GM23338 (cell line): Measurements from ENCODE around the gene HIP1. TPM values are rescaled to one million over a fixed set of nuclear protein-coding genes. Genes with fewer than 3 reads are reported as not detected.
"Not testable (repeated sequence)": the region's sequence is repeated elsewhere in the genome, so short reads cannot be mapped to it uniquely, and the experiment has no call there.

Experiments used
- ATAC-seq: fragments of 200-7000 bp; cut with Tn5 transposase; 3 replicates; pipeline ENCODE4 v1.9.1; 2020
- DNase-seq: peaks from one replicate; pipeline ENCODE4 v3.0.0-alpha.2; 2015; ENCODE audit warnings: low spot score
- H2AFZ ChIP-seq: fragments of 200-600 bp; sonication (generic); 2 replicates; pipeline ENCODE4 v1.8.0; 2016; ENCODE audit warnings: antibody characterized with exemption, mild to moderate bottlenecking, moderate library complexity
- H3F3A ChIP-seq: fragments of 200-600 bp; sonication (generic); replicated peaks from 2 replicates; pipeline ENCODE4 v1.8.0; 2017; ENCODE audit warnings: antibody characterized with exemption, mixed run types, low read depth
- H3K27ac ChIP-seq: fragments of 200-600 bp; sonication (generic); 2 replicates; pipeline ENCODE4 v1.6.1; 2016; ENCODE audit warnings: low read depth
- H3K27me3 ChIP-seq: fragments of 200-600 bp; sonication (generic); 2 replicates; pipeline ENCODE4 v1.8.0; 2016; ENCODE audit warnings: mild to moderate bottlenecking, mixed run types, moderate library complexity; ENCODE audit not compliant: insufficient read depth
- H3K36me3 ChIP-seq: fragments of 200-600 bp; sonication (generic); 2 replicates; pipeline ENCODE4 v1.8.0; 2016; ENCODE audit warnings: mild to moderate bottlenecking; ENCODE audit not compliant: insufficient read depth
- H3K4me1 ChIP-seq: fragments of 200-600 bp; sonication (generic); 2 replicates; pipeline ENCODE4 v1.8.0; 2016; ENCODE audit warnings: mild to moderate bottlenecking, moderate library complexity; ENCODE audit not compliant: insufficient read depth
- H3K4me2 ChIP-seq: fragments of 200-600 bp; sonication (generic); 2 replicates; pipeline ENCODE4 v1.7.1; 2017; ENCODE audit warnings: mixed run types
- H3K4me3 ChIP-seq: fragments of 200-600 bp; sonication (generic); 2 replicates; pipeline ENCODE4 v1.6.1; 2016; ENCODE audit warnings: mixed run types
- H3K79me2 ChIP-seq: fragments of 200-600 bp; sonication (generic); replicated peaks from 2 replicates; pipeline ENCODE4 v1.8.0; 2017; ENCODE audit warnings: mild to moderate bottlenecking; ENCODE audit not compliant: insufficient read depth
- H3K9me2 ChIP-seq: fragments of 200-600 bp; sonication (generic); 2 replicates; pipeline ENCODE4 v1.8.0; 2017; ENCODE audit not compliant: insufficient read depth
- H4K20me1 ChIP-seq: fragments of 200-600 bp; sonication (generic); replicated peaks from 2 replicates; pipeline ENCODE4 v1.8.0; 2017; ENCODE audit warnings: mild to moderate bottlenecking; ENCODE audit not compliant: insufficient read depth
- H3K27ac Mint-ChIP-seq: 2 replicates; pipeline ENCODE4 v1.8.0; 2020; ENCODE audit warnings: inconsistent platforms, mild to moderate bottlenecking, moderate library complexity, mixed read lengths
- H3K27me3 Mint-ChIP-seq: 3 replicates; pipeline ENCODE4 v1.8.0; 2022; ENCODE audit warnings: low read depth, mild to moderate bottlenecking, moderate library complexity, mixed read lengths, inconsistent platforms; ENCODE audit not compliant: insufficient read depth, poor library complexity
- H3K36me3 Mint-ChIP-seq: 3 replicates; pipeline ENCODE4 v1.8.0; 2021; ENCODE audit warnings: low read depth, mild to moderate bottlenecking, inconsistent platforms, moderate library complexity, mixed read lengths
- H3K4me1 Mint-ChIP-seq: 3 replicates; pipeline ENCODE4 v1.8.0; 2020; ENCODE audit warnings: mild to moderate bottlenecking, inconsistent platforms, mixed read lengths
- H3K4me3 Mint-ChIP-seq: 3 replicates; pipeline ENCODE4 v1.8.0; 2021; ENCODE audit warnings: moderate library complexity, mild to moderate bottlenecking, inconsistent platforms, mixed read lengths
- H3K9me3 Mint-ChIP-seq: 3 replicates; pipeline ENCODE4 v1.8.0; 2020; ENCODE audit warnings: moderate library complexity, mild to moderate bottlenecking, inconsistent platforms, mixed read lengths
- JUNB ChIP-seq: IDR thresholded peaks from one replicate; pipeline ENCODE4 v1.6.1; 2016; ENCODE audit warnings: antibody characterized with exemption; ENCODE audit not compliant: unreplicated experiment
- POLR2AphosphoS5 ChIP-seq: IDR thresholded peaks from 2 replicates; pipeline ENCODE4 v1.6.1; 2016; ENCODE audit warnings: antibody characterized with exemption, low read depth
- polyA plus RNA-seq: library from polyadenylated mRNA; unstranded; fragments of >200 nt; fragmentation: Nextera tagmentation; extraction: Ambion mirVana; gene quantifications from 2 replicates; pipeline ENCODE4 v1.2.1, GENCODE V29; 2016
- small RNA-seq: library from RNA; depleted of rRNA; stranded (forward); fragments of <200 nt; gene quantifications from one replicate; pipeline ENCODE3, GENCODE V24; 2014; ENCODE audit warnings: low replicate concordance
- total RNA-seq: library from RNA; depleted of rRNA; stranded (reverse); fragments of >200 nt; shearing (Covaris generic); gene quantifications from 2 replicates; pipeline ENCODE4 v1.2.3, GENCODE V29; 2014; rRNA removed
- TF ChIP-seq, protein P1 (sequence below): IDR thresholded peaks from one replicate; pipeline ENCODE4 v1.6.1; 2018; ENCODE audit warnings: antibody characterized with exemption; ENCODE audit not compliant: unreplicated experiment
- TF ChIP-seq, protein P2 (sequence below): IDR thresholded peaks from 2 replicates; pipeline ENCODE4 v1.6.1; 2016; ENCODE audit warnings: antibody characterized with exemption

Gene HIP1
- total and polyA plus RNA-seq, 2 experiments from 2014 or later = 24.9 to 80.8 TPM

DNA sequence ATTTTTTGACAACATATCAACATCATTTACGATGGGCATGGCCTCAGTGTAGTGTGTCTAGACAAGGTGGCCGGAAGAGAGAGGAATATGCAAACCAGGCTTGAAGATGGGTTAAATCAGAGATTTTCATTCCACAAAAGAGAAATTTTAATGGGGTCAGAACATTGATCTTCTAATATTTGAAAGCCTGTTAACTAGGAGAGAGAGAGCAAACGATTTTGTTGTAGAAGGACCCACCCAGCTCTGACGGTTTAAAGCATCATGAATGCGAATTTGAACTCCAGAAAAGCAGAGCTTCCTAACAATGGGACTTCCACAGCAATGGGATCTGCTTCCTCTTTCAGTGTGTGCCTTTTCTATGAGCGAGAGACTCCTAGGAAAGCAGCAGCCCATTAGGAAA lies 246.7 kb downstream of the HIP1 start, which contains the start of gene SPDYE5:
TSS of gene SPDYE5 (plus strand) at position 301 of the 400 bp plus-strand sequence. CDS start 1,728 bp downstream, outside the sequence.
- DNase-seq, H3K4me3 ChIP-seq, H4K20me1 ChIP-seq, H3K36me3 ChIP-seq, H3K4me3 Mint-ChIP-seq, H3K27ac Mint-ChIP-seq, H3K27ac ChIP-seq, H3K9me2 ChIP-seq, H3K79me2 ChIP-seq, H3K9me3 Mint-ChIP-seq, H3K4me1 ChIP-seq, H3K27me3 Mint-ChIP-seq, H3K4me2 ChIP-seq, H2AFZ ChIP-seq, ATAC-seq, H3K36me3 Mint-ChIP-seq, H3K4me1 Mint-ChIP-seq, H3K27me3 ChIP-seq, H3F3A ChIP-seq: not testable (repeated sequence)

DNA sequence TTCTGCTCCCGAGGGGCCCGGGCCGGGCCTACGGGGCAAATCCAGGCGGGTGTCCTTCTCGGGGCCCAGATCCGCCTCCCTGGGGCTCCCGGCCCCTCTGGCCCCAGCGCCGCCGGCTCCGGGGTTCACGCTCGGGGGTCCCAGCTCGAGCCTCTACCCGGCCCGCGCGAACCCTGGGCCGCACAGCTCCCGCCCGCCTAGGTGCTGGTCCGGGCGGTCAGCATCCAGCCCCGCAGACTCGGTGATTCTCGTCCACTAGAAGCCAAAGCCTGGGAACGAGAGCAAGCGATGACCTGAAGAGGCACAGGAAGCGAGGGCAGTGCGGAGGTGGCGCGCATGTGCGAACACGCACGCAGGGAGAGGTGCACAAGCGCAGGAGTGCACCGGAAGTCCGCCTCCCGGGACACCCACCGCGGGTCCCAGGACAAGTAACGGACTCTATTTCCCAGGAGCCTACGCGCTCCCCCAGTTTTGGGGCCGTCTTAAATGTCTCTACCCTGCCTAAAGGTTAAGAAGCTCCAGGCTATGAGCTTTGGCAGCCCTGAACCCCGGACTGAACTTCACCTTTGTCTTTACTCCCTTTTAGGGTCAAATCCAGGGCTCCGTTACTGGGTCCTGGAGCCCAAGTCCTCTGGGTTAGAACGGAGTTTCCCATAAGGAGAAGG lies 252.6 kb downstream of the HIP1 start, which contains the start of gene POM121C:
TSS of gene POM121C (minus strand) at position 321 of the 665 bp plus-strand sequence. CDS start 44,803 bp downstream, outside the sequence.
- not testable (repeated sequence) for H3K27me3 ChIP-seq, H4K20me1 ChIP-seq, H3K36me3 ChIP-seq, H3K9me2 ChIP-seq, H3K9me3 Mint-ChIP-seq, H3K4me1 ChIP-seq, H3K27me3 Mint-ChIP-seq, H3F3A ChIP-seq, H2AFZ ChIP-seq, H3K4me1 Mint-ChIP-seq
- peak; percentile 93 for TF ChIP-seq JUNB
- TF ChIP-seq, protein P1, sequence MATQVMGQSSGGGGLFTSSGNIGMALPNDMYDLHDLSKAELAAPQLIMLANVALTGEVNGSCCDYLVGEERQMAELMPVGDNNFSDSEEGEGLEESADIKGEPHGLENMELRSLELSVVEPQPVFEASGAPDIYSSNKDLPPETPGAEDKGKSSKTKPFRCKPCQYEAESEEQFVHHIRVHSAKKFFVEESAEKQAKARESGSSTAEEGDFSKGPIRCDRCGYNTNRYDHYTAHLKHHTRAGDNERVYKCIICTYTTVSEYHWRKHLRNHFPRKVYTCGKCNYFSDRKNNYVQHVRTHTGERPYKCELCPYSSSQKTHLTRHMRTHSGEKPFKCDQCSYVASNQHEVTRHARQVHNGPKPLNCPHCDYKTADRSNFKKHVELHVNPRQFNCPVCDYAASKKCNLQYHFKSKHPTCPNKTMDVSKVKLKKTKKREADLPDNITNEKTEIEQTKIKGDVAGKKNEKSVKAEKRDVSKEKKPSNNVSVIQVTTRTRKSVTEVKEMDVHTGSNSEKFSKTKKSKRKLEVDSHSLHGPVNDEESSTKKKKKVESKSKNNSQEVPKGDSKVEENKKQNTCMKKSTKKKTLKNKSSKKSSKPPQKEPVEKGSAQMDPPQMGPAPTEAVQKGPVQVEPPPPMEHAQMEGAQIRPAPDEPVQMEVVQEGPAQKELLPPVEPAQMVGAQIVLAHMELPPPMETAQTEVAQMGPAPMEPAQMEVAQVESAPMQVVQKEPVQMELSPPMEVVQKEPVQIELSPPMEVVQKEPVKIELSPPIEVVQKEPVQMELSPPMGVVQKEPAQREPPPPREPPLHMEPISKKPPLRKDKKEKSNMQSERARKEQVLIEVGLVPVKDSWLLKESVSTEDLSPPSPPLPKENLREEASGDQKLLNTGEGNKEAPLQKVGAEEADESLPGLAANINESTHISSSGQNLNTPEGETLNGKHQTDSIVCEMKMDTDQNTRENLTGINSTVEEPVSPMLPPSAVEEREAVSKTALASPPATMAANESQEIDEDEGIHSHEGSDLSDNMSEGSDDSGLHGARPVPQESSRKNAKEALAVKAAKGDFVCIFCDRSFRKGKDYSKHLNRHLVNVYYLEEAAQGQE = peak; percentile 20
- TF ChIP-seq, protein P2, sequence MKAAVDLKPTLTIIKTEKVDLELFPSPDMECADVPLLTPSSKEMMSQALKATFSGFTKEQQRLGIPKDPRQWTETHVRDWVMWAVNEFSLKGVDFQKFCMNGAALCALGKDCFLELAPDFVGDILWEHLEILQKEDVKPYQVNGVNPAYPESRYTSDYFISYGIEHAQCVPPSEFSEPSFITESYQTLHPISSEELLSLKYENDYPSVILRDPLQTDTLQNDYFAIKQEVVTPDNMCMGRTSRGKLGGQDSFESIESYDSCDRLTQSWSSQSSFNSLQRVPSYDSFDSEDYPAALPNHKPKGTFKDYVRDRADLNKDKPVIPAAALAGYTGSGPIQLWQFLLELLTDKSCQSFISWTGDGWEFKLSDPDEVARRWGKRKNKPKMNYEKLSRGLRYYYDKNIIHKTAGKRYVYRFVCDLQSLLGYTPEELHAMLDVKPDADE = peak; percentile 80
- peak; percentile 95 for TF ChIP-seq POLR2AphosphoS5
- DNase-seq (peak; percentile 98), ATAC-seq (peak; percentile 100)
- Mint-ChIP-seq H3K36me3 (peaks cover 10% of the 10 kb centered on the region), H3K27ac (peak within 1 kb of the TSS; percentile 89), H3K4me3 (peak within 1 kb of the TSS; percentile 95)
- Histone ChIP-seq H3K4me3 (peak within 1 kb of the TSS; percentile 80), H3K27ac (peak within 1 kb of the TSS; percentile 76; the same call in 1 of the 2 replicates), H3K4me2 (peak within 1 kb of the TSS; percentile 76), H3K79me2 (peaks cover 12% of the 10 kb centered on the region)

DNA sequence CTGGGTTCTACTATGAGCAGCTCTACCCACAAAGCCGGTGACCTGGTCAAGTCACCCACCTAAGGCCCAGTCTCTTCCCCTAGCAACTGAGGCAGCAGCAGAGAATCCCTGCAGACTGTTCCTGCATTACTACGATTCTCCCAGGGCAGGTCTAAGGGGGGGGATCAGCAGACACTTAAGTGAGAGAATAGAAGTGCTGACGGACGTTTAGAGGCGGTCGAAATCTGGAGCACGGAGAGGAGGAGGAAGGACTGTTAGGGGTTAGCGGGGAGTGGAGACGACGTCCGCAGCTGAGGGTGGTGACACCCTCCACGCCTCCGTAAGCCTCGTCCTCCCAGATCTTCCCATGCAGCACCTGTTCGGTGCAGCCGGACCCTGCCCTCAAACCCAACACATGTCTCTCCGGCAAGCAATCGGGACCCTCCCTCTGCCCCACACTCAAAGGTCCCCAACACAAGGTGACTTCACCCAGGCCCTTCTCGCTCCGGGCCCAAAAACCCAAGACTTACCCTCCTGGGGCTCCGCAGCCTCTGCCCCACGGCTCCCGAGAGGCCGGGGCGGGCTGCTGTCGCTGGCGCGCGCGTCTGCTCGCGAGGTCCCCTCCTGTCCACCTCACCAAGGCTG lies 253.3 kb downstream of the HIP1 start:
- not testable (repeated sequence) for H2AFZ ChIP-seq, H3F3A ChIP-seq, H3K9me2 ChIP-seq, H3K27me3 Mint-ChIP-seq, H3K4me1 Mint-ChIP-seq, H3K36me3 ChIP-seq, H3K4me1 ChIP-seq, H3K9me3 Mint-ChIP-seq, H4K20me1 ChIP-seq, H3K27me3 ChIP-seq
- Mint-ChIP-seq H3K4me3 (peak overlapping the region; percentile 95), H3K36me3 (peaks cover 10% of the 10 kb centered on the region), H3K27ac (peak overlapping the region; percentile 80)
- Histone ChIP-seq H3K4me3 (peak overlapping the region; percentile 80), H3K27ac (peak overlapping the region; percentile 76; the same call in 1 of the 2 replicates), H3K4me2 (peak overlapping the region; percentile 76), H3K79me2 (peaks cover 12% of the 10 kb centered on the region)
- DNase-seq (peak; percentile 9), ATAC-seq (peak; percentile 11)

Small RNAs within 50 kb of the gene (small RNA-seq; reads per million reads assigned to genes)
- not detected for gene AC211429.1
- gene RF00019 = not detected

Other genes with a start within 250 kb of the HIP1 start
- not detected in 2 replicates for gene SPDYE5, start 246.6 kb downstream of the HIP1 start, total RNA-seq
- gene SPDYE5, start 246.6 kb downstream of the HIP1 start, polyA plus RNA-seq = 1.2 and 1.8 TPM in 2 replicates
- gene CCL26, start 33.3 kb upstream of the HIP1 start, total RNA-seq = 3.0 and 6.2 TPM in 2 replicates
- gene CCL26, start 33.3 kb upstream of the HIP1 start, polyA plus RNA-seq = 17.5 and 18.4 TPM in 2 replicates
- not detected in 2 replicates for gene CCL24, start 74.9 kb upstream of the HIP1 start, total RNA-seq
- gene CCL24, start 74.9 kb upstream of the HIP1 start, polyA plus RNA-seq = not detected in 2 replicates
- gene RHBDD2, start 140.1 kb upstream of the HIP1 start, total RNA-seq = 24.2 and 25.7 TPM in 2 replicates
- gene RHBDD2, start 140.1 kb upstream of the HIP1 start, polyA plus RNA-seq = 21.4 and 23.1 TPM in 2 replicates
- 126 and 164 TPM in 2 replicates for gene POR, start 176.2 kb upstream of the HIP1 start, total RNA-seq
- gene POR, start 176.2 kb upstream of the HIP1 start, polyA plus RNA-seq = 126 and 137 TPM in 2 replicates